ENCODE results near the gene SBNO2.

DNA sequence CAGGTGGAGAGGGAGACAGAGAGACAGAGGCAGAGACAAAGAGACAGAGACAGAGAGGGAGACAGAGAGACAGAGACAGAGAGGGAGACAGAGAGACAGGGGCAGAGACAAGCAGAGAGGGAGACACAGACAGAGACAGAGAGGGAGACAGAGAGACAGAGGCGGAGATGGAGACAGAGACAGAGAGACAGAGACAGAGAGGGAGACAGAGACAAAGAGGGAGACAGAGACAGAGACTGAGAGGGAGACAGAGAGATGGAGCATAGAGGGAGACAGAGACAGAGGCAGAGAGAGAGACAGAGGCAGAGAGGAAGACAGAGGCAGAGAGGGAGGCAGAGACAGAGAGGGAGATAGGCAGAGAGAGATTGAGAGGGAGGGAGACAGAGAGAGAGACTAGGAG, 29.3 kb downstream of the SBNO2 start:
- TF ChIP-seq, protein P1, sequence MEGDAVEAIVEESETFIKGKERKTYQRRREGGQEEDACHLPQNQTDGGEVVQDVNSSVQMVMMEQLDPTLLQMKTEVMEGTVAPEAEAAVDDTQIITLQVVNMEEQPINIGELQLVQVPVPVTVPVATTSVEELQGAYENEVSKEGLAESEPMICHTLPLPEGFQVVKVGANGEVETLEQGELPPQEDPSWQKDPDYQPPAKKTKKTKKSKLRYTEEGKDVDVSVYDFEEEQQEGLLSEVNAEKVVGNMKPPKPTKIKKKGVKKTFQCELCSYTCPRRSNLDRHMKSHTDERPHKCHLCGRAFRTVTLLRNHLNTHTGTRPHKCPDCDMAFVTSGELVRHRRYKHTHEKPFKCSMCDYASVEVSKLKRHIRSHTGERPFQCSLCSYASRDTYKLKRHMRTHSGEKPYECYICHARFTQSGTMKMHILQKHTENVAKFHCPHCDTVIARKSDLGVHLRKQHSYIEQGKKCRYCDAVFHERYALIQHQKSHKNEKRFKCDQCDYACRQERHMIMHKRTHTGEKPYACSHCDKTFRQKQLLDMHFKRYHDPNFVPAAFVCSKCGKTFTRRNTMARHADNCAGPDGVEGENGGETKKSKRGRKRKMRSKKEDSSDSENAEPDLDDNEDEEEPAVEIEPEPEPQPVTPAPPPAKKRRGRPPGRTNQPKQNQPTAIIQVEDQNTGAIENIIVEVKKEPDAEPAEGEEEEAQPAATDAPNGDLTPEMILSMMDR (IDR thresholded peaks at IDR 0.05): no peak
- no peak for TF ChIP-seq POLR2A (IDR thresholded peaks at IDR 0.05)
